Mammary epithelial cell (primary cell): ENCODE data around the gene RUBCN.

Experiments used
- EZH2 ChIP-seq: IDR thresholded peaks from 2 replicates; pipeline ENCODE4 v1.6.1; 2012; ENCODE audit warnings: low read length, inconsistent platforms, borderline replicate concordance
- TF ChIP-seq, protein P1 (sequence below), 2 donors: IDR thresholded peaks in 1 of 2; conservative IDR thresholded peaks in 1 of 2; 2 replicates each; pipeline ENCODE4 v1.5.1; 2011 to 2012; ENCODE audit warnings: inconsistent platforms in 2 of 2, low read length in 2 of 2, mild to moderate bottlenecking in 2 of 2, control low read depth in 1 of 2, low read depth in 1 of 2; ENCODE audit not compliant: insufficient read depth in 1 of 2; ENCODE audit errors: extremely low read depth in 1 of 2

DNA sequence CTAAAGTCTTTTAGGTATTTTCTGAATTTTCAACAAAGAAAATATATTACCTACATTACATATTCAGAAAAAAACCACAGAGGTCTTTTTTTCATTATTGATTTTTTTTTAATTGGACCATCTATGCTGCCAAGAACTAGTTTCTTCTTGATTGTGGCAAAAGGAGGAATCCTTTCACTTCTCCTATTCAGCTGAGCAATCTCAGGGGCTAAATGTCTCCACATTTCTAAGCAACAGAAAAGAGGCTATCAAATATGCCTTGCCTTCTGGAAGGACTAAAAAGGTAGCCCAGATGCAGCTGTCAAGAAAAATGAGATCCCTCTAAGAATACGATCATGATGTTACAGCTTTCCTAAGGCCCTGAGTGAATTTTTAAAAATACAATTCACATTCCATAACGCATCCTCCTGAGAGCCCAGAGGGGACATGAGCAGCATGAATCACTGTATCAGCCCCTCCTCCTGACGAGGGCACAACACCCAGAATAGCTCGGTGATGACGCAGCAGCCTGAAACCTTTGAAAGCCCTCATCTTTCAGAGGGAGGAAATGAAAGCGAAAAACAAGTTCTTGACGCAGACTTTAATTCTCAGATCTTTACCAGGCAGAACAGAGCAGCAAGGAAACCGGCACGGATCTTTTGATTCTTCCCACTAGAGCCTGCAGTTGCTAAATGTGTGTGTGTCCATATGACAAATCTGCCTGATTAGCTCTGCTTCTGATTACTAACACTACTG is 24.6 kb downstream of the RUBCN start:
- TF ChIP-seq, protein P1, sequence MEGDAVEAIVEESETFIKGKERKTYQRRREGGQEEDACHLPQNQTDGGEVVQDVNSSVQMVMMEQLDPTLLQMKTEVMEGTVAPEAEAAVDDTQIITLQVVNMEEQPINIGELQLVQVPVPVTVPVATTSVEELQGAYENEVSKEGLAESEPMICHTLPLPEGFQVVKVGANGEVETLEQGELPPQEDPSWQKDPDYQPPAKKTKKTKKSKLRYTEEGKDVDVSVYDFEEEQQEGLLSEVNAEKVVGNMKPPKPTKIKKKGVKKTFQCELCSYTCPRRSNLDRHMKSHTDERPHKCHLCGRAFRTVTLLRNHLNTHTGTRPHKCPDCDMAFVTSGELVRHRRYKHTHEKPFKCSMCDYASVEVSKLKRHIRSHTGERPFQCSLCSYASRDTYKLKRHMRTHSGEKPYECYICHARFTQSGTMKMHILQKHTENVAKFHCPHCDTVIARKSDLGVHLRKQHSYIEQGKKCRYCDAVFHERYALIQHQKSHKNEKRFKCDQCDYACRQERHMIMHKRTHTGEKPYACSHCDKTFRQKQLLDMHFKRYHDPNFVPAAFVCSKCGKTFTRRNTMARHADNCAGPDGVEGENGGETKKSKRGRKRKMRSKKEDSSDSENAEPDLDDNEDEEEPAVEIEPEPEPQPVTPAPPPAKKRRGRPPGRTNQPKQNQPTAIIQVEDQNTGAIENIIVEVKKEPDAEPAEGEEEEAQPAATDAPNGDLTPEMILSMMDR (conservative IDR thresholded peaks at IDR 0.05 in 1 of 2, IDR thresholded peaks at IDR 0.05 in 1 of 2; ENCODE audit: extremely low read depth in 1 of 2, insufficient read depth in 1 of 2, low read depth in 1 of 2, low read length in 2 of 2), result no peak
- TF ChIP-seq EZH2, result no peak
